Measurements from ENCODE around the gene WDR93.

- TF ChIP-seq YY1 (IDR thresholded peaks at IDR 0.05; ENCODE audit: insufficient read depth, insufficient read length) (no peak), ZNF274 (IDR thresholded peaks at IDR 0.05; ENCODE audit: low read depth, low read length) (no peak), SUZ12 (IDR thresholded peaks at IDR 0.05; ENCODE audit: extremely low read depth, insufficient read depth, insufficient read length) (no peak)
Observed at GRCh38 chr15:89660556-89660955, 30.1 kb upstream of the WDR93 start.

All from NT2/D1 (cell line).